ENCODE results near the gene SGCD. TPM values are rescaled to one million over a fixed set of nuclear protein-coding genes. Genes with fewer than 3 reads are reported as not detected.

The SGCD gene
- total and polyA plus RNA-seq, 2 of the 4 experiments (the other 2 are of a cell fraction) = 5.8 to 10.6 TPM

GRCh38 chr5:156716591-156717380, 389.8 kb downstream of the SGCD start:
- H3K4me2 ChIP-seq (ENCODE audit: low read depth, low read length) = no peak overlapping the region
- no peaks in the 10 kb centered on the region for H3K4me1 ChIP-seq (ENCODE audit: control insufficient read depth, insufficient read depth, low read length)
- H3K4ac ChIP-seq (ENCODE audit: low read depth, low read length) = no peak overlapping the region
- H3K56ac ChIP-seq (ENCODE audit: extremely low read depth, insufficient read depth, low read length) = no peak overlapping the region
- H3K27ac ChIP-seq (ENCODE audit: insufficient read depth, low read length) = no peak overlapping the region
- DNase-seq (no peak), ATAC-seq (ENCODE audit: low read depth) (no peak)
- H2BK5ac ChIP-seq (ENCODE audit: low read depth, low read length, poor library complexity, severe bottlenecking) = no peak overlapping the region
- H3K18ac ChIP-seq (ENCODE audit: low read depth, low read length) = no peak overlapping the region
- no TSS peak for BruUV-seq (replicated peaks)
- no peak overlapping the region for H2AFZ ChIP-seq (replicated peaks; ENCODE audit: low read length, poor library complexity)
- H2AK5ac ChIP-seq (ENCODE audit: low read depth, low read length) = no peak overlapping the region
- H3K27me3 ChIP-seq (ENCODE audit: control insufficient read depth, insufficient read depth, low read length) = no peaks in the 10 kb centered on the region
- POLR2A ChIA-PET (ENCODE audit: unreplicated experiment) = interaction anchor here (0.6 kb wide), 1 partner anchor 984 kb away, joined by 4 read pairs; no protein-coding TSS in a partner anchor
- TF ChIP-seq CHD1 (IDR thresholded peaks at IDR 0.05; ENCODE audit: low read depth, low read length) = no peak
- TF ChIP-seq RCOR1 (IDR thresholded peaks at IDR 0.05; ENCODE audit: insufficient replicate concordance, low read length) = no peak
- no peak for TF ChIP-seq RAD21 (IDR thresholded peaks at IDR 0.05; ENCODE audit: low read length)
- no peak for TF ChIP-seq USF2 (IDR thresholded peaks at IDR 0.05; ENCODE audit: low read depth, low read length)
- no peak for TF ChIP-seq POLR2A (IDR thresholded peaks at IDR 0.05; ENCODE audit: low read depth, low read length)
- no peak for TF ChIP-seq MXI1 (IDR thresholded peaks at IDR 0.05; ENCODE audit: borderline replicate concordance, low read depth, low read length)
- TF ChIP-seq RFX5 (IDR thresholded peaks at IDR 0.05; ENCODE audit: low read depth, low read length) = no peak
- no peak for TF ChIP-seq CTCF (conservative IDR thresholded peaks at IDR 0.05; ENCODE audit: low read depth, low read length)
- no peak for TF ChIP-seq MAFK (IDR thresholded peaks at IDR 0.05; ENCODE audit: low read depth, low read length)
- no peak for TF ChIP-seq MAZ (IDR thresholded peaks at IDR 0.05; ENCODE audit: borderline replicate concordance, low read depth, low read length)
- no peak for TF ChIP-seq CEBPB (IDR thresholded peaks at IDR 0.05; ENCODE audit: low read depth, low read length)
- no peak for TF ChIP-seq BHLHE40 (IDR thresholded peaks at IDR 0.05; ENCODE audit: low read depth, low read length)
- TF ChIP-seq ELK1 (IDR thresholded peaks at IDR 0.05; ENCODE audit: borderline replicate concordance, low read depth, low read length) = no peak
- H3K9ac ChIP-seq (ENCODE audit: low read depth, low read length) = no peak overlapping the region
- H4K91ac ChIP-seq (ENCODE audit: insufficient read depth, low read depth, low read length) = no peak overlapping the region
- dilution Hi-C loops (cut with HindIII; ENCODE audit: low sequenced_read_pairs, unreplicated experiment) (no loop called here), intact Hi-C loops (cut with micrococcal nuclease) (no loop called here), in situ Hi-C loops (cut with MboI; ENCODE audit: low sequenced_read_pairs) (no loop called here)
- no peak overlapping the region for H4K8ac ChIP-seq (ENCODE audit: low read depth in 2 of 2, low read length in 2 of 2)
- no peak overlapping the region for H2AK9ac ChIP-seq (replicated peaks; ENCODE audit: low read depth, low read length, poor library complexity)
- no peak overlapping the region for H2BK15ac ChIP-seq (ENCODE audit: low read depth, low read length)
- H3K4me3 ChIP-seq (ENCODE audit: insufficient read depth, low read depth, low read length) = no peak overlapping the region
- H3K36me3 ChIP-seq (ENCODE audit: control insufficient read depth, insufficient read depth, low read length) = no peaks in the 10 kb centered on the region
- no peak overlapping the region for H3K14ac ChIP-seq (replicated peaks; ENCODE audit: low read depth, low read length)
- no peaks in the 10 kb centered on the region for H4K20me1 ChIP-seq (ENCODE audit: insufficient read depth, low read length)
- H2BK120ac ChIP-seq (ENCODE audit: low read depth, low read length) = no peak overlapping the region
- H3K9me3 ChIP-seq (ENCODE audit: control insufficient read depth, insufficient read depth, low read length) = no peaks in the 10 kb centered on the region
- CTCF ChIA-PET = no interaction called here
- H3K9me1 ChIP-seq (ENCODE audit: insufficient read depth, low read length) = no peaks in the 10 kb centered on the region
- no CpG with 5 or more reads among the region's 4 CpGs for WGBS, 2 experiments (ENCODE audit: extremely low coverage in 2 of 2, insufficient read length in 1 of 2)
- H3K23ac ChIP-seq (ENCODE audit: low read depth, low read length) = no peak overlapping the region
- no peak overlapping the region for H2BK20ac ChIP-seq (ENCODE audit: low read depth, low read length)
- no peak overlapping the region for H4K5ac ChIP-seq (ENCODE audit: low read depth, low read length)
- no peaks in the 10 kb centered on the region for H3K79me1 ChIP-seq (ENCODE audit: low read depth in 1 of 2, low read length in 2 of 2)

All from IMR-90 (cell line).